BJ (cell line): ENCODE data around the gene RBBP7. TPM values are rescaled to one million over a fixed set of nuclear protein-coding genes. Genes with fewer than 3 reads are reported as not detected.
A peak's percentile ranks its signal among the peaks of the same experiment; 100 is the strongest.

Experiments used
- CTCF ChIA-PET: fragments of 350-600 bp; formaldehyde crosslinking; extraction: SDS; loops from one replicate; lab custom pipeline; 2021; ENCODE audit warnings: antibody characterized with exemption, inconsistent platforms; lab: Yijun Ruan, JAX
- POLR2A ChIA-PET: fragments of 300-600 bp; sonication (Branson Sonifier 250); formaldehyde crosslinking; extraction: SDS; loops from one replicate; lab custom pipeline; 2021; ENCODE audit warnings: antibody characterized with exemption; lab: Charles Lee
- DNase-seq: peaks from one replicate; pipeline ENCODE4 v3.0.0-alpha.2; 2011; ENCODE audit warnings: low read depth
- H3K27me3 ChIP-seq: 2 replicates; pipeline ENCODE4 v1.6.0; 2011; ENCODE audit warnings: low read length; ENCODE audit not compliant: control insufficient read depth, insufficient read depth
- H3K36me3 ChIP-seq: 2 replicates; pipeline ENCODE4 v1.5.1; 2011; ENCODE audit warnings: low read length; ENCODE audit not compliant: control insufficient read depth, insufficient read depth
- H3K4me3 ChIP-seq: 2 replicates; pipeline ENCODE4 v1.5.1; 2011; ENCODE audit warnings: low read depth, mild to moderate bottlenecking, control low read depth, low read length
- CTCF ChIP-seq: IDR thresholded peaks from 2 replicates; pipeline ENCODE4 v1.5.1; 2011; ENCODE audit warnings: low read depth, mild to moderate bottlenecking, control low read depth, inconsistent platforms, low read length, moderate library complexity; ENCODE audit not compliant: insufficient read depth
- polyA plus RNA-seq: library from polyadenylated mRNA; depleted of rRNA; stranded (reverse); fragments of >200 nt; gene quantifications from 2 replicates; pipeline ENCODE4 v1.2.3, GENCODE V29; 2011

The RBBP7 gene
- polyA plus RNA-seq, 1 experiment: 123 TPM

GRCh38 chrX:16843208-16843909 lies 26.8 kb downstream of the RBBP7 start:
- peaks cover 3% of the 10 kb centered on the region for H3K36me3 ChIP-seq
- no peak for DNase-seq
- POLR2A ChIA-PET: no interaction called here

DNA sequence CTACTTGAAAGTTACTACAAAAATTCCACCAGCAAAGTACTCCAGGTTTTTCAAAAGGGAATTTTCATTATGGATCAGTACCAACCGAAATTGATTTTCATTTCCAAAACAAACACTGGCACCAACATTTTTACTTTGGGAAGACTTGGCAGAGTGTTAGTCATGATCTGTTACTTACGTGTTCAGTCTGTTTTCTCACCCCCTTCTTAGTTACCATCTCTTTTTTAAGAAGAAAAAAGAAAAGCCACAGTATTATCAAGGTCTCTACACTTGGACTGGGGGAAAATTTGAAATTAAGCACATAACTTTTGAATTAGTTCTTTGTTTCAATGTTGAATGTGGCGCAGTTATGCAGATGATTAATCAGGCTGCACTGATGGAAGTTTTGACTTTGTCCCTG lies 27.5 kb downstream of the RBBP7 start:
- H3K4me3 ChIP-seq: no peak overlapping the region
- peaks cover 3% of the 10 kb centered on the region for H3K36me3 ChIP-seq
- TF ChIP-seq CTCF: no peak
- H3K27me3 ChIP-seq: no peaks in the 10 kb centered on the region
- ChIA-PET POLR2A (no interaction called here), CTCF (no interaction called here)
- no peak for DNase-seq

More at GRCh38 chrX:16843208-16843909, 26.8 kb downstream of the RBBP7 start:
- no peak for TF ChIP-seq CTCF
- CTCF ChIA-PET: no interaction called here
- no peak overlapping the region for H3K4me3 ChIP-seq
- H3K27me3 ChIP-seq: no peaks in the 10 kb centered on the region

DNA sequence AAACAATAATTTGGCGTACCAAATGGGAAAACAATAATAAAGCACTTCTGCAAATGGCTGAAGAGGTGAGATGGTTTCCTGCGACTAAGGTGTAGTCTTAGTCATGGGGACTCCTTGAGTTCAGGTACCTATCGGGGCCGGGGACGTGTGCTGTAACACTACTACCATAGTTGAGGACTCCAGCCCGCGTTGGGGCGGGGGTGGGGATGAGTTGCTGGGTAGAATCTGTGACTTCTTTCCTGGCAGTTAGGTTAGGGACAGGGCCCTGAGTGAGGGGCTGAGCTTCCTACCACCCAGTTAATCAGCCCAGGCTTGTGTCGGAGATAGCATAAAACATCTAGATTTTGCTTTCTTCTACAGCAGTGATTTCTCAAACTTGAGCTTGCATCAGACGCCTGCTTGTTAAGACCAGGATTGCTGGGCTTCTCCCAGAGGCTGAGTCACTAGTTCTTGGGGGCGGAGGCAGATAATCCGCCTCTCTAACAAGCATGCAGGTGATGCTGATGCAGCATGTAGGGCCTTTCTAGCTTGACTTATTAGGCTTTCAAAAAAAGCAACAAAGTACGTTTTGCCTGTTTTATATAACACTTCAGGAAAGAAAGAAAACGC lies 30.2 kb downstream of the RBBP7 start:
- CTCF ChIA-PET: no interaction called here
- DNase-seq: peak; percentile 27
- no peaks in the 10 kb centered on the region; the same call in 1 of the 2 replicates for H3K36me3 ChIP-seq

DNA sequence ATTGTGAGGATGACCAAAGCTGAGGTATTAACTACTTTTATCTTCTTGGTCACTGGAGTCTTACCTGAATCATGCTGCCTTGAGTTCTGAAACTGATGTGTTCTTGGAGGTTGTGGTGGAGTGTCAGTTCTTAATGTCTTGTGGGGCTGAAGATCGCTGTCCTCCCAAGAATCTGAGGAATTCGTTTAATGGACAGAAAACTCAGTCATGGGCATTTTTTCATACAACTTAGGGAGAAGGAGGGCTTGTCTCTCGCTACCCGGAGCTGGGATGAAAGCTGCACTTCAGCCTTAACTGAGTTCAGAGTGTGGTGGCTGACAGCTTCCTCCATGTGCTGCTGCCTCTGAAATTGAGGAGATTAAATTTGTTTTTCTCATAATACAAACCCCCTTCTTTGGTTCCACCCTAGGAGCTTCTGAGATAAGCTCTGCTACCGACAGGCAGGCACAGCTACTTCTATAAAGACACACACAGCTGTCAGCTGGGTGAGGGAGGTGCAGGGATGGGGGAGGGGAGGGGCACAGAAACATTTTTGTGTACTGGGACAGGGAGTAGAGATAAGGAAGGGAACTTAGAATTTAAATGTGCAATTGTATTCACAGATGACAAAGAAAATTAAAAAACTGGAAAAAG lies 30.8 kb downstream of the RBBP7 start:
- Histone ChIP-seq H3K36me3 (no peaks in the 10 kb centered on the region; the same call in 1 of the 2 replicates), H3K4me3 (no peak overlapping the region), H3K27me3 (no peaks in the 10 kb centered on the region)
- POLR2A ChIA-PET: interaction anchor here (0.6 kb wide), 1 partner anchor 9 kb away, joined by 3 read pairs; no protein-coding TSS in a partner anchor
- CTCF ChIA-PET: no interaction called here
- no peak for TF ChIP-seq CTCF
- no peak for DNase-seq

More for the DNA sequence above, 30.2 kb downstream of the RBBP7 start:
- TF ChIP-seq CTCF: no peak
- Histone ChIP-seq H3K4me3 (no peak overlapping the region), H3K27me3 (no peaks in the 10 kb centered on the region)
- POLR2A ChIA-PET: interaction anchor here (0.6 kb wide), 1 partner anchor 8 kb away, joined by 3 read pairs; no protein-coding TSS in a partner anchor
